ENCODE results near the gene CDKN1C.

Gene CDKN1C

GRCh38 chr11:2885678-2886081 lies at the start of gene CDKN1C:
Gene CDKN1C, minus strand, starts transcription at chr11:2885775. Its CDS starts 319 bp downstream, at chr11:2885456.
- DNase-seq (ENCODE audit: low spot score) = peak; percentile 88

DNA sequence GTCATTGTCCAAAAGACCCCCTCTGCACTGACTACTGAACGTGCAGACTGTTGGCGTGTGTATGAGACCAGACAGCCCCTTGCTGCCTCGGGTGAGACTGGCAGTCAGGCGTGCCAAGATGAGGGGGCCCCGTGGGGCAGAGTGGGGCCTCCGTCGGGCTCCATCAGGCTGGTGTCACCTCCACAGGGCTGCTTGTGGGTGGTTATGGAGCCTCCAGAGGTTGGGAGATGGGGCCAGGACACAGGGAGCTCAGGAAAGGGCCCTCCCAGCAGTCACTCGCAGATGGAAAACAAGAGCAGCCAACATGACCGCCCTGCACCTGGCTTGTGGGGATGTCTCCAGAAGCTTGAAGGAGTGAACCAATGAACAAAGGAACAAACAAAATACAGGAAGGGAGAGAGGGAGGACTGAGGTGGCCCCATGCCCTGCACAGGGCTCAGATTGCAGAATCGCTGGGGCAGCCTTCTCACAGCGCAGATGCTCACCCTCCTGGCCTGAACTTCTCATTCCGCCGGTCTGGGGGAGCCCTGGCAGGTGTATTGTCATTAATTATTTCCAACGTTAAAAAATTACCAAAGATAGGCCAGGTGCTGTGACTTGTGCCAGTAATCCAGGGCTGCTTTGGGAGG lies 49.1 kb upstream of the CDKN1C start:
- no peak for DNase-seq (ENCODE audit: low spot score)

DNA sequence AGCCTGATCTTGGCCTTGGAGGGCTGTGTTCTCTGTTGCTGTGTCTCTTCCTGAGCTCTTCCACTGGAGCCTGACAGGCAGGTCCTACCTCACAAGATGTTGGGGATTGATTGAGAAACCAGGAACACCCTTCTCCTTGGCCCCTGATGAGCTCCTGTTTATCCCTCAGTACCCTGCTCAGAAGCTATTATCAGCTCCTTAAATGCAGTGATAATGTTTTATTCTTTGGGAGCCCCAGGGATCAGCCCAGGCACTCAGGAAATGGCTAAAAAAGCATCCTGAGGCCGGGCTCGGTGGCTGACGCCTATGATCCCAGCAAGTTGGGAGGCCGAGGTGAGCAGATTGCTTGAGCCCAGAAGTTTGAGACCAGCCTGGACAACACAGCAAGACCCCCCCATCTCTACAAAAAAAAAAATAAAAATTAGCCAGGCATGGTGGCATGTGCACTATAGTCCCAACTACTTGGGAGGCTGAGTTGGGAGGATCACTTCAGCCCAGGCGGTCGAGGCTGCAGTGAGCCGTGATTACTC lies 48.5 kb upstream of the CDKN1C start:
- no peak for DNase-seq (ENCODE audit: low spot score)

GRCh38 chr11:2933375-2934020 lies 47.9 kb upstream of the CDKN1C start:
- DNase-seq (ENCODE audit: low spot score) = peak; percentile 95

DNA sequence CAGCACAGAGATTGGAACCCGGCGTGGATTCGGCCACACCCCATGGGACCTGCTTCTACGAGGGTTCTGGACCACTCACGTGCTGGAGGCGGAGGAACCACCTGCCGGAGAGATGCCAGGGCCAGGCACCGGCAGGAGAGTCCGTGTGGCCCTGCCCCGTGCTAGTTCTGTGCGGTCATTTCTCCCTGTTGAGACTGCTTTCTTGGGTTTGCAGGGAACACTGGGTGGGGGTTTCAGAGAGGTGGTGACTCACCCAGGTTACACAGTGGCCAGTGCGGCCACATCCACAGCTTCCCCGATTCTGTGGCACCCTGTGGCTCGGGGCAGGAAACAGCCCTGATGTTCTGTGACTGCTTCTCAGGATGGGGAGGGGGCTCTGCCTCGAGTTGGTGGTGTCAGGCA lies 47.3 kb upstream of the CDKN1C start:
- DNase-seq (ENCODE audit: low spot score) = peak; percentile 38

- DNase-seq (ENCODE audit: low spot score) = no peak
These were observed 46.5 kb upstream of the CDKN1C start for GRCh38 chr11:2931771-2932738.

GRCh38 chr11:2931420-2931746 lies 45.8 kb upstream of the CDKN1C start:
- no peak for DNase-seq (ENCODE audit: low spot score)

DNA sequence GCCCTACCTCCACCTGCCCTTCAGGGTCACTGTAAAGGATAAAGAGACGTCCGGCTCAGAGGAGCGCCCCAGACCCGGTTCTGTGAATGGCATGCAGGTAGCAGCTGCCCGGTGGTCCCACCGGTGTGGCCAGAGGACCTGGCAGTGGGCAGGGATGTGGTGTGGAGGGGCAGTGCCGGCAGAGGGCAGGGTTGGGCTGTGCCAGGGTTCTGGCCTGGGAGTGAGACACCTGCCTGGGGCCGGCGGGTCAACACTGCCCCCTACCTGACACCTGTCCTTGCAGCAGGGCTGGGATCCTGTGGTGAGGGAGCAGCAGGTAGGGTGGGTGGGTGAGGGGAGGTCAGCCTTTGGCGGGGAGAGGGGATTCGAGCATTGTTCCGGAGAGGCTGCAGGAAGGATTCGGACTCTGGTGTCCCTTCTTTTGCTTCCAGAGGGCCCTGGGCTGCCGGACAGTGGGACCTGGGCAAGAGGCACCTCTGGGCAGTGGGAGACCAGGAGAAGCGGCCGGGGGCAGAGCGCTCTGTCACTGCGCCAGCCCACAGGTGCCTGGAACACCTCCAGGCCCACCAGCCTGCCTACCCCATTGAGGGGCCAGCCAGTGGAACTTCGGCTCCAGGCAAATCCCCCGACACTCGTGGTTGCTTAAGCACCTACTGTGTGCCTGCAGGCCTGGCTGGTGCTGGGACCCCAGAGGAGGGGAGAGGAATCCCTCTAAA lies 45.3 kb upstream of the CDKN1C start:
- peak; percentile 64 for DNase-seq (ENCODE audit: low spot score)

DNA sequence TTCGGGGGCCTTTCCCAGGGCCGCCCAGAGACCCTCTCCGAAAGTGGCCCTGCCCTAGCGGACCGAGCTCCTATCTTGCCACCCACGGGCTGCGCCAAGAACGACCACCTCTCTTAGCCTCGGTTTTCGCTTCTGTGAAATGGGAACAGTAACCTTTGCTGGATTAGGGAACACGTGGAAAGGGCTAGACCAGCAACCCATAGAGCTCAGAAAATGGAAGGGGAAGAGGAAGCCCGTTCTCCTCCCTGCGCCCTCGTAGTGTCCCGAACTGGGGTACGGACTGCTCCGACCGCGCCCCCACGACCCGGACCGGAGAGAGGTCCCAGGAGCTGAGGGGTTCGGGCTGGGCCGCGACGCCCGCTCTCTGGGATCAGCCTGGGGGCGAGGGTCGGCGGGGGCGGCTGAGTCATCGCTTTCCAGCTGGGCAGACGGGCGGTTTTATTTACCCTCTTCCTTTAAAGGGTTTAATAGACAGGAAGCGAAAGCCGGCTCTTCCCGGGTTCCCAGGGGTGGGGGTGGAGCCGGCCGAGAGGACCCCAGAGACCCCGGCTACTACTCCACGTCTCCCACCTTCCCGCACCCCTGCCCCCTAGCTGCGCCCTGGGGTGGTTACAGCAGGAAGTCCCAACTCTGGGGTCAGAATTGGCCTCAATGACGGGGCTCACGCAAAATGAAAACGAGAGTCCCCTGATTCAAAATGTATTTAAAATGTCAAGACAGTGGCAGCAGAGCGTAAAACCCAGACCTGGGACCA lies 44.6 kb upstream of the CDKN1C start:
- DNase-seq (ENCODE audit: low spot score) = peak; percentile 84

DNA sequence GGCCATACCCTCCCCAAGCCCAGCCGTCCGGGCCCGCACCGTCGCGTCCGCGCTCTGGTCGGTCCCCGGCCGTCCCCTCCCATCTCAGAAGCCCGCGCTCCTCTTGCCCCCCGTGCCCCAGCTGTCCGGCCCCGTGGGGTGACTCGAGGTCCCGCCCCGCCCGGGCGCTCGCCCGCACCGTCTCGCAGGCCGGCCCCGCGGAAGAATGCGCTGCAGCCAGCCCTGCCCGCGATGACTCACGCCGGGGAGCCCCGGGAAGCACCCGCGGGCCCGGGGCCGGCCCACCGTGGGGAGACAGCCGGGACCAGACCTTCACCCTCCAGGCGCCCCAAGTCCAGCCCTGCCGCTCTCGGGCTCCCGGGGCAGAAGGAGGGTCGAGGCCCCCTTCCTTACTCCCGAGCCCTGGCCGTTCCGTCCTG lies 44.0 kb upstream of the CDKN1C start:
- peak; percentile 81 for DNase-seq (ENCODE audit: low spot score)

- DNase-seq (ENCODE audit: low spot score) = peak; percentile 89
These were observed 43.3 kb upstream of the CDKN1C start, which contains the start of gene PHLDA2 for GRCh38 chr11:2928605-2929530. Gene PHLDA2, minus strand, starts transcription at chr11:2929420. Its CDS starts 56 bp downstream, at chr11:2929364.

DNA sequence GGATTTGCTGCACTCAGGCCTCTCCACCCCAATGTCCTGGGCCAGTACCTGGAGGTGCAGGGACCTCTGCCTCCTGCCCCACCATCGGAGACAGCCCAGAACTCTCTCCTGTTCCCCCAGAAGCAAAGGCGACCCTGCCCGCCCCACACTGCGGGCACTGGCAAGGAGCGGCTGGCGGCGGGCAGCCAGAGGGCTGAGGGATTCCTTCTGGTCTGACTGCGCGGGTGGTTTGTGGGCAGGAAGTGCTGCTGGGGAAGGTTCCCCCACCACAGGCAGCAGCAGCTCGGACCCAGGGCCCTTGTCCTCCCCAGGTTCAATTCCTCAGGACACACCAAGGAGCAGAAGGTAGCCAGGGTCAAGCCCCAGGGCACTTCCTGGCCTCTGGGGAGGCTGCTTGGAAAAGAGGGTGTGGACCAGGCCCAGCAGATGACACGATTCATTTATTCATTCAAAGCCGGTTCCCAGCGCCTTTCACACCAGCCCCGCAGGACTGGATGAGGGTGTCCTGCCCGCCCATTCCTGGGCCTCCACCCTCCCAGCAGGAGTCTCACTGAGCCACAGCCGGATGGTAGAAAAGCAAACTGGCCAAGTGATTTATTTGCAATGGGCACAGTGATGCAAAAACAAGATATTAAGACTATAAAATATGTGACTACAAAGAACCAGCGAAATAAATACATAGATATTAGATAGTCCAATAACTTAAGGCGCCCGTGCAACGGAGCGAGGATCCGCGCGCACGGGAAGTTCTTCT lies 42.5 kb upstream of the CDKN1C start:
- peak; percentile 64 for DNase-seq (ENCODE audit: low spot score)

DNA sequence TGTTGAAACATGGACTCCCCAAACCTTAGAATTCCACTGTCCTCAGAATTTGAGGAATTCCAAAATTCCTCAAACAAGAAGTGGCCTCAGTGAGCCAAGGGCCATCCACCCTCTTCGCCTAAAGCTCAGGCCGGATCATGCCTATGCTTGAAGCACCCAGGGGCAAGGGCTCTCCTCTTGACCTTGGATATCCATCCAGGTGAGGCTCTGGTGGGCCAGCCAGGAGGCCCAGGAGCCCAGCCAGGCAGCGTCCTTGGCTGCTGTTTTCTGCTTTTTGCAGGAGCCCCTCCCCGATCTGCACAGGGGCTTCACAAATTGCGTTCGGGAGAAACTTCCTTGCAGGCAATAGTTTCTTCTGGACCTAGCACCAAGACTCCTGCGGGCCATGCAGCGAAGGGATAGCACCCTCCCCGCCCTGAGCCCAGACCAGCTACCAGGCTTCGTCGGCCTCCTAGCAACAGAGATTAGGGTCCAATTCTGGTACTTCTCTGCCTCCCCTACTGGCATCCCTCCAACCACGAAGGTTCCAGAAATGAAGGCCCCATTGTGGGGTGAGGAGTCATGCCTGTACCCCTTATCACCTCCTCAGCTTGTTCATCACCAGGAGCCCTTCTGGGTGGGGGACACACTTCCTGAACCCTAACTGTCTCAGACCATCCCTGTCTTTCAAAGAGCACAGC lies 41.7 kb upstream of the CDKN1C start:
- DNase-seq (ENCODE audit: low spot score) = no peak

- DNase-seq (ENCODE audit: low spot score) = no peak
These were observed 41.1 kb upstream of the CDKN1C start for GRCh38 chr11:2926611-2927051.

DNA sequence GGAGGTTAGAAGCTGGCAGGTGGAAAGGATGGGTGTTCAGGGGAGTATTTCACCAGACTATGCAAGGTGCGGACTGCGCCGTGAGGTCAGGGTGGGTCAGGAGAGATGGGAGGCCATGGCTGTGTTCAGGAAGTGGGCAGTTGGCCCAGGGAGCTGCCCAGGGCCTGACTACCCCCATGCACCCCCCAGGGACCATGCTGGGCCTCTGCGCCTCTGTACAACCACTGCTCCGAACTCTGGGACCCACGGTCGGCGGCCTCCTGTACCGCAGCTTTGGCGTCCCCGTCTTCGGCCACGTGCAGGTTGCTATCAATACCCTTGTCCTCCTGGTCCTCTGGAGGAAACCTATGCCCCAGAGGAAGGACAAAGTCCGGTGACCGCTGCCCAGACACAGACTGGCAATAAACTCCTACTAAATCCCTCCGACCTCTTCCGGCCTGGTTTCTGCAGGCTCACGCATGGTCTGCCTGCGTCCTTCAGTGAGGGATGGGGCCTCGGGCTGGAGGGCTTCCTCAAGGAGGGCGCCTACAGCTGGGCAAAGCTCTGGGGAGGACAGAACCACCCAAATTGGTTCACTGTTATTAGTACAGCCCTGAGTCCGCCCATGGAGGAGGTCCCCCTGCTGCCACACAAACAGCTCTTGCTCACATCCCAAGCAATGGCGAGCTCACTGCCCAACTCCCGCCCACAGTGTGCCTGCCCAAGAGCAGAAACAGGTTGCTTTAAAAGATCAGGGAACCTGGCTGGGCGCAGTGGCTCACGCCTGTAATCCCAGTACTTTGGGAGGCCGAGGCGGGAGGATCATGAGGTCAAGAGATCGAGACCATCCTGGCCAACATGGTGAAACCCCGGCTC lies 39.5 kb upstream of the CDKN1C start:
- no peak for DNase-seq (ENCODE audit: low spot score)

DNA sequence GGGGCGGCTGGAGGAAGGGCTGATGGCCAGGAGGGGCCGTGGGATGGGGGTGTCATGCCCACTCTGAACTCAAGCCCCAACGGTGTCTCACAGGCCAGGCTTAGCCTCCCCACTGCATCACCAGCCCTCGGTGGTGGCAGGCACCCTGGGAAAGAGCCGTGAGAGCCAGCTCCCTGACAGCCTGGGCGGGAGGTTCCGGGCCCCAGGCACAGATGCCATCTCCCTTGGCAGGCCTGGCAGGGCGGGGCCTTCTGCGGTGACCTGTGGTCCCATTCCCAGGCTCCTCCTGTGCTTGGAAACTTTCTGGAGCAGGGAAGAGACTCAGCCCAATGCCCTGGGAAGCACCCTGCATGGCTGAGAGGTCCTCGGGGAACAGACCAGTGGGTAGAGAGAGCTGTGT lies 38.8 kb upstream of the CDKN1C start:
- no peak for DNase-seq (ENCODE audit: low spot score)

Measured in RKO (cell line).